ENCODE results near the gene TPK1. TPM values are rescaled to one million over a fixed set of nuclear protein-coding genes. Genes with fewer than 3 reads are reported as not detected.

The TPK1 gene
- polyA plus RNA-seq, 1 of the 3 experiments (the other 2 are of a cell fraction): 3.3 TPM

DNA sequence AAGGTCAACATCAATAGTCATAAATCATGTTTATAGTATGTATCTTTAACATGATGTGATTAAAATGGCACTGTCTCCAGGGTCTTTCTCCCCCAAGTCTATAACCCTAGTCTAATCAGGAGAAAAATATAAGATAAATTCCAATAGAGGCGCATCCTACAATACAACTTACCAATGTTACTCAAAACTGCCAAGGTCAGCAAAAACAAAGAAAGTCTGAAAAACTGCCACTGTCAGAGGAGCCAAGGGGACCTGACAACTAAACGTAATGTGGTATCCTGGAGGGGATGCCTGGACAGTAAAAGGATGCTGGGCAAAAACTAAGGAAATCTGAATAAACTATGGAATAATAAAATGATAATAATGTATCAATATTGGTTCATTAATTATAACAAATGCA, 63.9 kb downstream of the TPK1 start:
- no peaks in the 10 kb centered on the region for H3F3A ChIP-seq (replicated peaks; ENCODE audit: insufficient read depth)
- no peak for DNase-seq
- no peak overlapping the region for H3K4me3 ChIP-seq (ENCODE audit: low read depth in 2 of 2, low read length in 1 of 2)
- no peak for TF ChIP-seq EP300 (IDR thresholded peaks at IDR 0.05; ENCODE audit: borderline replicate concordance in 1 of 2, low read depth in 1 of 2, low read length in 1 of 2)
- no peak for TF ChIP-seq MEF2A (IDR thresholded peaks at IDR 0.05; ENCODE audit: borderline replicate concordance, low read depth)
- TF ChIP-seq FOXJ3 (CRISPR knock-in tag; IDR thresholded peaks at IDR 0.05): no peak
- TF ChIP-seq RAD21 (IDR thresholded peaks at IDR 0.05; ENCODE audit: low read length): no peak
- TF ChIP-seq ELF1 (IDR thresholded peaks at IDR 0.05): no peak
- TF ChIP-seq, protein P1, sequence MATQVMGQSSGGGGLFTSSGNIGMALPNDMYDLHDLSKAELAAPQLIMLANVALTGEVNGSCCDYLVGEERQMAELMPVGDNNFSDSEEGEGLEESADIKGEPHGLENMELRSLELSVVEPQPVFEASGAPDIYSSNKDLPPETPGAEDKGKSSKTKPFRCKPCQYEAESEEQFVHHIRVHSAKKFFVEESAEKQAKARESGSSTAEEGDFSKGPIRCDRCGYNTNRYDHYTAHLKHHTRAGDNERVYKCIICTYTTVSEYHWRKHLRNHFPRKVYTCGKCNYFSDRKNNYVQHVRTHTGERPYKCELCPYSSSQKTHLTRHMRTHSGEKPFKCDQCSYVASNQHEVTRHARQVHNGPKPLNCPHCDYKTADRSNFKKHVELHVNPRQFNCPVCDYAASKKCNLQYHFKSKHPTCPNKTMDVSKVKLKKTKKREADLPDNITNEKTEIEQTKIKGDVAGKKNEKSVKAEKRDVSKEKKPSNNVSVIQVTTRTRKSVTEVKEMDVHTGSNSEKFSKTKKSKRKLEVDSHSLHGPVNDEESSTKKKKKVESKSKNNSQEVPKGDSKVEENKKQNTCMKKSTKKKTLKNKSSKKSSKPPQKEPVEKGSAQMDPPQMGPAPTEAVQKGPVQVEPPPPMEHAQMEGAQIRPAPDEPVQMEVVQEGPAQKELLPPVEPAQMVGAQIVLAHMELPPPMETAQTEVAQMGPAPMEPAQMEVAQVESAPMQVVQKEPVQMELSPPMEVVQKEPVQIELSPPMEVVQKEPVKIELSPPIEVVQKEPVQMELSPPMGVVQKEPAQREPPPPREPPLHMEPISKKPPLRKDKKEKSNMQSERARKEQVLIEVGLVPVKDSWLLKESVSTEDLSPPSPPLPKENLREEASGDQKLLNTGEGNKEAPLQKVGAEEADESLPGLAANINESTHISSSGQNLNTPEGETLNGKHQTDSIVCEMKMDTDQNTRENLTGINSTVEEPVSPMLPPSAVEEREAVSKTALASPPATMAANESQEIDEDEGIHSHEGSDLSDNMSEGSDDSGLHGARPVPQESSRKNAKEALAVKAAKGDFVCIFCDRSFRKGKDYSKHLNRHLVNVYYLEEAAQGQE (IDR thresholded peaks at IDR 0.05; ENCODE audit: low read depth, low read length): no peak
- TF ChIP-seq RFX5 (IDR thresholded peaks at IDR 0.05; ENCODE audit: low read length): no peak
- no peak for TF ChIP-seq SMC3 (IDR thresholded peaks at IDR 0.05; ENCODE audit: low read depth, low read length)
- no peak for TF ChIP-seq NFIC (IDR thresholded peaks at IDR 0.05; ENCODE audit: borderline replicate concordance)
- no peak for TF ChIP-seq TEAD4 (IDR thresholded peaks at IDR 0.05; ENCODE audit: borderline replicate concordance, insufficient read depth)
- TF ChIP-seq POLR2AphosphoS5 (IDR thresholded peaks at IDR 0.05; ENCODE audit: low read depth, low read length): no peak
- no peak for TF ChIP-seq RCOR1 (IDR thresholded peaks at IDR 0.05; ENCODE audit: low read length)
- TF ChIP-seq FOXM1 (IDR thresholded peaks at IDR 0.05; ENCODE audit: low read depth): no peak
- TF ChIP-seq NRF1 (IDR thresholded peaks at IDR 0.05; ENCODE audit: low read depth, low read length): no peak
- no peak for TF ChIP-seq CHD2 (IDR thresholded peaks at IDR 0.05; ENCODE audit: low read length, partially characterized antibody)
- TF ChIP-seq, protein P2, sequence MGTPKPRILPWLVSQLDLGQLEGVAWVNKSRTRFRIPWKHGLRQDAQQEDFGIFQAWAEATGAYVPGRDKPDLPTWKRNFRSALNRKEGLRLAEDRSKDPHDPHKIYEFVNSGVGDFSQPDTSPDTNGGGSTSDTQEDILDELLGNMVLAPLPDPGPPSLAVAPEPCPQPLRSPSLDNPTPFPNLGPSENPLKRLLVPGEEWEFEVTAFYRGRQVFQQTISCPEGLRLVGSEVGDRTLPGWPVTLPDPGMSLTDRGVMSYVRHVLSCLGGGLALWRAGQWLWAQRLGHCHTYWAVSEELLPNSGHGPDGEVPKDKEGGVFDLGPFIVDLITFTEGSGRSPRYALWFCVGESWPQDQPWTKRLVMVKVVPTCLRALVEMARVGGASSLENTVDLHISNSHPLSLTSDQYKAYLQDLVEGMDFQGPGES (IDR thresholded peaks at IDR 0.05; ENCODE audit: low read depth, low read length): no peak
- TF ChIP-seq TCF12 (IDR thresholded peaks at IDR 0.05): no peak
- TF ChIP-seq, protein P3, sequence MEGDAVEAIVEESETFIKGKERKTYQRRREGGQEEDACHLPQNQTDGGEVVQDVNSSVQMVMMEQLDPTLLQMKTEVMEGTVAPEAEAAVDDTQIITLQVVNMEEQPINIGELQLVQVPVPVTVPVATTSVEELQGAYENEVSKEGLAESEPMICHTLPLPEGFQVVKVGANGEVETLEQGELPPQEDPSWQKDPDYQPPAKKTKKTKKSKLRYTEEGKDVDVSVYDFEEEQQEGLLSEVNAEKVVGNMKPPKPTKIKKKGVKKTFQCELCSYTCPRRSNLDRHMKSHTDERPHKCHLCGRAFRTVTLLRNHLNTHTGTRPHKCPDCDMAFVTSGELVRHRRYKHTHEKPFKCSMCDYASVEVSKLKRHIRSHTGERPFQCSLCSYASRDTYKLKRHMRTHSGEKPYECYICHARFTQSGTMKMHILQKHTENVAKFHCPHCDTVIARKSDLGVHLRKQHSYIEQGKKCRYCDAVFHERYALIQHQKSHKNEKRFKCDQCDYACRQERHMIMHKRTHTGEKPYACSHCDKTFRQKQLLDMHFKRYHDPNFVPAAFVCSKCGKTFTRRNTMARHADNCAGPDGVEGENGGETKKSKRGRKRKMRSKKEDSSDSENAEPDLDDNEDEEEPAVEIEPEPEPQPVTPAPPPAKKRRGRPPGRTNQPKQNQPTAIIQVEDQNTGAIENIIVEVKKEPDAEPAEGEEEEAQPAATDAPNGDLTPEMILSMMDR (IDR thresholded peaks at IDR 0.05): no peak
- TF ChIP-seq MXI1 (IDR thresholded peaks at IDR 0.05; ENCODE audit: low read depth, low read length): no peak
- TF ChIP-seq FOSL2 (IDR thresholded peaks at IDR 0.05; ENCODE audit: borderline replicate concordance, low read depth): no peak
- POLR2A ChIA-PET: no interaction called here
- H3K9me2 ChIP-seq: no peaks in the 10 kb centered on the region
- CTCF ChIA-PET: interaction anchor here (3.4 kb wide), 1 partner anchor 34 kb away, joined by 17 read pairs; no protein-coding TSS in a partner anchor
- H3K36me3 ChIP-seq (replicated peaks in 1 of 2; ENCODE audit: control insufficient read depth in 1 of 2, insufficient read depth in 2 of 2, low read length in 1 of 2): no peaks in the 10 kb centered on the region
- H3K4me1 ChIP-seq (ENCODE audit: control insufficient read depth in 1 of 2, insufficient read depth in 2 of 2, low read depth in 1 of 2, low read length in 1 of 2): no peaks in the 10 kb centered on the region
- H3K79me2 ChIP-seq (ENCODE audit: insufficient read depth): no peaks in the 10 kb centered on the region
- H3K9ac ChIP-seq: no peak overlapping the region
- H4K20me1 ChIP-seq (ENCODE audit: insufficient read depth): no peaks in the 10 kb centered on the region
- H3K27me3 ChIP-seq (ENCODE audit: insufficient read depth): no peaks in the 10 kb centered on the region
- no peaks in the 10 kb centered on the region for H3K9me3 ChIP-seq
- no peak overlapping the region for H2AFZ ChIP-seq (ENCODE audit: low read depth)
- H3K27ac ChIP-seq (ENCODE audit: low read depth in 2 of 2, low read length in 1 of 2): no peak overlapping the region
- H3K4me2 ChIP-seq: no peak overlapping the region
- WGBS (ENCODE audit: low lambda C conversion rate): 8% methylated on average over 2 of the region's 2 CpGs
